Measurements from ENCODE around the gene SPHK2.

GRCh38 chr19:48600679-48601417, 18.5 kb upstream of the SPHK2 start:
- TF ChIP-seq, protein P1, sequence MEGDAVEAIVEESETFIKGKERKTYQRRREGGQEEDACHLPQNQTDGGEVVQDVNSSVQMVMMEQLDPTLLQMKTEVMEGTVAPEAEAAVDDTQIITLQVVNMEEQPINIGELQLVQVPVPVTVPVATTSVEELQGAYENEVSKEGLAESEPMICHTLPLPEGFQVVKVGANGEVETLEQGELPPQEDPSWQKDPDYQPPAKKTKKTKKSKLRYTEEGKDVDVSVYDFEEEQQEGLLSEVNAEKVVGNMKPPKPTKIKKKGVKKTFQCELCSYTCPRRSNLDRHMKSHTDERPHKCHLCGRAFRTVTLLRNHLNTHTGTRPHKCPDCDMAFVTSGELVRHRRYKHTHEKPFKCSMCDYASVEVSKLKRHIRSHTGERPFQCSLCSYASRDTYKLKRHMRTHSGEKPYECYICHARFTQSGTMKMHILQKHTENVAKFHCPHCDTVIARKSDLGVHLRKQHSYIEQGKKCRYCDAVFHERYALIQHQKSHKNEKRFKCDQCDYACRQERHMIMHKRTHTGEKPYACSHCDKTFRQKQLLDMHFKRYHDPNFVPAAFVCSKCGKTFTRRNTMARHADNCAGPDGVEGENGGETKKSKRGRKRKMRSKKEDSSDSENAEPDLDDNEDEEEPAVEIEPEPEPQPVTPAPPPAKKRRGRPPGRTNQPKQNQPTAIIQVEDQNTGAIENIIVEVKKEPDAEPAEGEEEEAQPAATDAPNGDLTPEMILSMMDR (conservative IDR thresholded peaks at IDR 0.05; ENCODE audit: low read depth, low read length) = no peak
- no peak for TF ChIP-seq EZH2 (IDR thresholded peaks at IDR 0.05; ENCODE audit: borderline replicate concordance, low read depth, low read length, poor library complexity, severe bottlenecking)
